ACC112 (cell line): ENCODE data around the gene SH3D21.

Experiments
- H2AFZ ChIP-seq: fragments of 200-600 bp; sonication (generic); one replicate; pipeline ENCODE4 v1.6.0; 2017; ENCODE audit warnings: antibody characterized with exemption, low read length; ENCODE audit not compliant: unreplicated experiment
- H3K27ac ChIP-seq: fragments of 200-600 bp; sonication (generic); 2 replicates; pipeline ENCODE4 v1.5.1; 2014; ENCODE audit warnings: low read depth, mild to moderate bottlenecking, antibody characterized with exemption, low read length, moderate library complexity
- H3K27me3 ChIP-seq: fragments of 200-600 bp; sonication (generic); 2 replicates; pipeline ENCODE4 v1.6.1; 2014; ENCODE audit warnings: mild to moderate bottlenecking, antibody characterized with exemption, low read length, moderate library complexity, mixed read lengths; ENCODE audit not compliant: insufficient read depth
- H3K36me3 ChIP-seq: fragments of 200-600 bp; sonication (generic); 2 replicates; pipeline ENCODE4 v1.6.1; 2016; ENCODE audit warnings: mild to moderate bottlenecking, antibody characterized with exemption, low read length, moderate library complexity, mixed read lengths; ENCODE audit not compliant: insufficient read depth
- H3K4me1 ChIP-seq: fragments of 200-600 bp; sonication (generic); one replicate; pipeline ENCODE4 v1.6.1; 2016; ENCODE audit warnings: low read length, mixed read lengths; ENCODE audit not compliant: insufficient read depth, unreplicated experiment, control insufficient read depth
- H3K4me3 ChIP-seq: fragments of 200-600 bp; sonication (generic); 2 replicates; pipeline ENCODE4 v1.5.1; 2014; ENCODE audit warnings: mild to moderate bottlenecking, low read depth, low read length
- H3K79me2 ChIP-seq: fragments of 200-600 bp; sonication (generic); one replicate; pipeline ENCODE4 v1.6.0; 2016; ENCODE audit warnings: low read length; ENCODE audit not compliant: control insufficient read depth, unreplicated experiment, insufficient read depth

SH3D21 gene

DNA sequence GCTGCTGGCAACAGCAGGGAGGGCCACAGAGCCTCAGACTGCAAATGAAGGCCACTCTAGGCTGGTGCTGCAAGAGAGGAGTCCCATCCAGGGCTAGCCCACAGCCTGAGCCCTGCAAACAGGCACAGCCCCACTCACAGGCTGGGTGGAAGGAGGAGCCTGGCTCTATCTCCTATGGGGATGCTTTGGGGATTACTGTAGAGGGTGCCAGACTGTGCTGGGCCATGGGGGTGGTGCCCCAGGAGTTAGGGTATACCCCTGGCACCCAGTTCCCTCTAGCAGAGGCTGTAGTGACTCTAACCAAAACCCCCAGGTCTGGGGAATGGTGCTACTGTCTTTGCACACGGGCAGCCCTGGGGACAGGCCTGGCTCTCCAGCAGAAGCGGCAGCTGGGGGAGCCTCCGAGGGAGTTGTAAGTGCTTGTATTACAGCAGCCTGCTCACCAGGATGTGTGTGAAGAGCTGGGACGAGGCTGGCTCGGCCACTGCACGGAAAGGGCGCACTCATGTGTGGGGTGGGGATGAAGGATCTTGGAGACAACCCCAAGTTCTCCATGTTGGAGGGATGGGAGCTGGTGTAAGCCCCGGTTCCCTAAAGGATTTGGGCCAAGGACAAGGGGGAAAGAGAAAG lies 40.7 kb downstream of the SH3D21 start:
- 0 out of 2 replicates have a peak, but pooled peaks cover 4% of the 10 kb centered on the region for H3K36me3 ChIP-seq

DNA sequence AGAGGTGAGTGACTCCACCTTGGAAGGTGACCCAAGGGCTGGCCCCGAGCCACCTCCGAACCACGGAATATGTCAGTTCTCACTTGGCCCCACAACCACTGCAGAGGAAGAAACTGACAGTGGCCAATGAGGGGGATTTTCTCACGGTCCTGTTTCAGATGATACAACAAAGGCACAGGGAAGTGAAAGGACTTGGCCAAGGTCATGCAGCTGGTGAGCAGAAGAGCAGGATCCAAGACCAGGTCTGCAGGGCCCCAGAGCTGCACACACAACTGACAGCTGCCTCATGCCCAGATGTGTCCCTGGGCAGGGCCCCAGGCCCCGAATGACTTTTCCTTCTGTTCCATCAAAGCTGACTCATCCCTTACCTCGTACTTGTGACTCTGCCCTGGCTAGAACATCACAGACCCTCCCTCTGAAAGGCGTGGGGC lies 43.1 kb downstream of the SH3D21 start:
- no peak overlapping the region for H3K4me3 ChIP-seq
- H3K27ac ChIP-seq, result peak overlapping the region; percentile 99
- H3K27me3 ChIP-seq, result no peaks in the 10 kb centered on the region
- H3K4me1 ChIP-seq, result peaks cover 54% of the 10 kb centered on the region
- no peak overlapping the region for H2AFZ ChIP-seq
- no peaks in the 10 kb centered on the region for H3K79me2 ChIP-seq
- 0 out of 2 replicates have a peak, but pooled peaks cover 4% of the 10 kb centered on the region for H3K36me3 ChIP-seq

More for the DNA sequence above, 40.7 kb downstream of the SH3D21 start:
- Histone ChIP-seq H3K4me1 (peaks cover 52% of the 10 kb centered on the region), H3K4me3 (no peak overlapping the region), H2AFZ (no peak overlapping the region), H3K27me3 (no peaks in the 10 kb centered on the region), H3K79me2 (no peaks in the 10 kb centered on the region), H3K27ac (no peak overlapping the region)

GRCh38 chr1:36349839-36350238 lies 43.7 kb downstream of the SH3D21 start:
- Histone ChIP-seq H3K79me2 (no peaks in the 10 kb centered on the region), H3K4me3 (no peak overlapping the region), H3K4me1 (peaks cover 54% of the 10 kb centered on the region), H3K27ac (peak overlapping the region; percentile 99), H3K36me3 (0 out of 2 replicates have a peak, but pooled peaks cover 4% of the 10 kb centered on the region), H3K27me3 (no peaks in the 10 kb centered on the region), H2AFZ (no peak overlapping the region)

DNA sequence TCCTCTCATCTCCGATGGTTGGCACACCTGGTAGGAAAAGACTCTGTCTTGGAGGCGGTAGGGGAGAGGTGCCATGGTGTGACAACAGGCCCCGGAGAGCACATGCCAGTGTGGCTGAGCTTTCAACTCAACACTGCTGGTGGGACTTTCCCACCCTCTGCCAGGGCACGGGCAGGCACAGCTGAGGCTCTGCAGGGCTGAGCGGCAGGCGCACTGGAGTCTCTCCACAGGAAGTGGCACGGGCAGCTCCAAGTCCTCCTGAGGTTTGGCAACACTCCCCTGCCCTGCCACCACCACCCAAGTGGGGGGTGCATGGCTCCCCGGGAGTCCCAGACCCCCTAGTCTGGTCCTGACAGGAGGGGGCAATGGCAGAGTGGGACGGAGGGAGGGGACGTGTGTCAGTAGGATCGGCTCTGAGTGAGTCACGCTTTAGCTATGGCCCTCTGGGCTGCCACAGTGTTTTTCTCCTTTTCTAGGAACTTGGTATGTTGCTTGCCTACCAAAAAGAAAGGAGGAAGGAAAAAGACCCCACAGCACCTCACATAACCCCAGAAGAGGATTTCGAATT lies 44.6 kb downstream of the SH3D21 start:
- peak overlapping the region; percentile 55 for H3K4me3 ChIP-seq
- H3K27ac ChIP-seq, result peak overlapping the region; percentile 99

DNA sequence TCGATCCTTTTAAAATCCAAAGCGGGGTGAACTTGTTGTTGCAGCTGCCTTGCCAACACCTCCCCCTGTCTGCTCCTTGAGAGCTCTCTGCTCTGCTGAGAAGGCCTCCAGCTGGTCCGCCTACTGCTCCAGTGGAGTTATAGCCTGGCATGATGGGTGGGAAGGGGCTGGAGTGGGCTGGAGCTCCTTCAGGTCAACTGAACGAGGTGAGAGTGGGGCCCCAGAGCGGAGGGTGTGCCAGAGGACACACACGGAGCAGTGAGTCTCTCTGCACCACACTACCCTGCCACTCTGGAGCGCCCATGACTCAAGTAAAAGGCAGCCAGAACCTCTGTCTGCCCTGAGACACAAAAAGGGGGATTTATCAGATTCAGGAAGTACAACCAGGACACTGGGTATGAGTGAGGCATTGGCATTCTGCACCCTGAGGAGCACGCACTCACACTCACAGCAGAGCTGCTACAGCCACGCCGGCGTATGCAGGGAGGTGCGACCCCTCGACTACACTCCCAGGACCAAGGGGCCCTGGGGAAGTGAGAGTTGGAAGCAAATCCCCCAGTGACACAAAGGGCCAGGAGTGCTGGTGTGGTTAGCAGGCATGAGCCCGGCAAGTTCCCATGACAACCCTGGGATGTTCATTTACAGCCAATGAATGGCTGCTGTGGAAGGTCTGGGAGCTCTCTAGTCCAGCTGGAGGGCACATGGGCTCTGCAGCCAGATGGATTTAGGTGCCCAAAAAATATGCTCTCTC lies 45.2 kb downstream of the SH3D21 start:
- H3K27ac ChIP-seq, result peak overlapping the region; percentile 99
- H3K36me3 ChIP-seq, result 0 out of 2 replicates have a peak, but pooled peaks cover 4% of the 10 kb centered on the region

More for the DNA sequence above, 44.6 kb downstream of the SH3D21 start:
- no peaks in the 10 kb centered on the region for H3K27me3 ChIP-seq
- H3K79me2 ChIP-seq, result no peaks in the 10 kb centered on the region
- H2AFZ ChIP-seq, result no peak overlapping the region
- H3K4me1 ChIP-seq, result peaks cover 54% of the 10 kb centered on the region
- 0 out of 2 replicates have a peak, but pooled peaks cover 4% of the 10 kb centered on the region for H3K36me3 ChIP-seq

GRCh38 chr1:36352125-36352909 lies 46.1 kb downstream of the SH3D21 start:
- Histone ChIP-seq H2AFZ (no peak overlapping the region), H3K27me3 (no peaks in the 10 kb centered on the region), H3K36me3 (peaks cover 7% of the 10 kb centered on the region; the same call in 1 of the 2 replicates), H3K4me3 (peak overlapping the region; percentile 10; the same call in 1 of the 2 replicates), H3K79me2 (no peaks in the 10 kb centered on the region), H3K27ac (peak overlapping the region; percentile 99), H3K4me1 (peaks cover 54% of the 10 kb centered on the region)

More for the DNA sequence above, 45.2 kb downstream of the SH3D21 start:
- Histone ChIP-seq H3K27me3 (no peaks in the 10 kb centered on the region), H3K4me3 (peak overlapping the region; percentile 55), H2AFZ (no peak overlapping the region), H3K4me1 (peaks cover 54% of the 10 kb centered on the region), H3K79me2 (no peaks in the 10 kb centered on the region)

- Histone ChIP-seq H3K27me3 (no peaks in the 10 kb centered on the region), H2AFZ (no peak overlapping the region), H3K79me2 (no peaks in the 10 kb centered on the region), H3K4me1 (peaks cover 54% of the 10 kb centered on the region), H3K27ac (peak overlapping the region; percentile 99), H3K36me3 (peaks cover 6% of the 10 kb centered on the region; the same call in 1 of the 2 replicates), H3K4me3 (peak overlapping the region; percentile 10; the same call in 1 of the 2 replicates)
Observed at GRCh38 chr1:36352910-36353878, 47.0 kb downstream of the SH3D21 start.

DNA sequence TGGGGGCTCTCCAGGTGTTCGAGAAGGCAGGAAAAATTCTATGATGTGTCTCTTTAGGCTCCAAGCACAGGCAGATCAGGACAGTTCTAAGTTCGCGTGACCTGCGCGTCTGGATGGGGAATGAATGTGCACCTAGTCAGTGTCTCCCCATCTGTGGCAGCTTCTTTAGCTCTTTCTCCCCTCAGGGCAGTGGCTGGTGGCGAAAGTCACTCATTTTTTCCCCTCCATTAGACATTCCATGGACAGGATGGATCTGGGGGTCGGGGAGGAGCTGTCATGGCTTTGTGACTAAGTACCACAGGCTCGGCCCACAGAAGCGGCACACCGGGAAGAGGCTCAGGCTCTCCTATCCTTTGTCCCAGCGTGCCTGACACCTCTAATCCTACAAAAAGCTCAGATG lies 48.3 kb downstream of the SH3D21 start:
- H3K27ac ChIP-seq, result 0 out of 2 replicates have a peak overlapping the region, but pooled peaks have one; percentile 1
- no peaks in the 10 kb centered on the region for H3K27me3 ChIP-seq
- peaks cover 3% of the 10 kb centered on the region; the same call in 1 of the 2 replicates for H3K36me3 ChIP-seq
- no peak overlapping the region for H3K4me3 ChIP-seq
- H3K79me2 ChIP-seq, result no peaks in the 10 kb centered on the region
- no peak overlapping the region for H2AFZ ChIP-seq
- H3K4me1 ChIP-seq, result peaks cover 46% of the 10 kb centered on the region

DNA sequence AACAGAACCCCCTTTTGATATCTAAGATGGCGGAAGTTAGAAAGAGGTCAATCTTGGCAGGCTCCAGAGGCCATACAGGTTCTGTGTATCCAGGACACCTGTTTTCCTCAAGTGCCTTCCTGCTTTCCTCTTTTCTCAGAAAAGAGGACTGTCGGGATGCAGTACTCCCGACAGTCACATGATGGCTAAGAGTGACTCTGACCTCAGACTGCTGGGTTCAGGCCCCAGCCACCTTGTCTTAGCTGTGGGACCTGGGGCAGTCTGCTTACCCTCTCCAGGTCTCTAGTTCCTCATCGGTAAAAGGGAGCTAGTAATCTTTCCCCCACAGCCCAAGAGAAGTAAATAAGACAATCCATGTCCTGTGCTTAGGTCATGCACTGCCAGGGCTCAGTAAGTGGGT lies 49.6 kb downstream of the SH3D21 start:
- no peak overlapping the region for H3K4me3 ChIP-seq
- H3K27ac ChIP-seq, result no peak overlapping the region
- H2AFZ ChIP-seq, result no peak overlapping the region
- H3K79me2 ChIP-seq, result peaks cover 3% of the 10 kb centered on the region
- H3K4me1 ChIP-seq, result peaks cover 41% of the 10 kb centered on the region
- no peaks in the 10 kb centered on the region for H3K27me3 ChIP-seq
- peaks cover 5% of the 10 kb centered on the region; the same call in 1 of the 2 replicates for H3K36me3 ChIP-seq
